H1 (cell line): ENCODE measurements around the gene ARHGAP22. TPM values are rescaled to one million over a fixed set of nuclear protein-coding genes. Genes with fewer than 3 reads are reported as not detected.

Experiments
- NANOG ChIP-seq: IDR thresholded peaks from 2 replicates; pipeline ENCODE4 v1.6.1; 2011; ENCODE audit warnings: low read length, low read depth, mild to moderate bottlenecking, inconsistent platforms; ENCODE audit not compliant: insufficient read depth, poor library complexity, severe bottlenecking
- polyA plus RNA-seq, 7 experiments: library from polyadenylated mRNA; depleted of rRNA in 3 of 7; stranded (reverse) in 5 of 7; unstranded in 2 of 7; fragments of >200 nt in 5 of 7; fragments of 200-250 nt in 2 of 7; gene quantifications; 1 replicate in 5 of 7; 2 replicates in 1 of 7; 4 replicates in 1 of 7; pipeline versions ENCODE4 v1.2.1 to v1.2.3, GENCODE V29; 2011 to 2013; ENCODE audit warnings: missing spikeins in 2 of 7, mixed read lengths in 2 of 7
- total RNA-seq: library from RNA; stranded (reverse); fragmentation: NEBNext Ultra II Directional; extraction: Animal tissue kit (Norgen Biotek cat#: 25700); gene quantifications from 2 replicates; pipeline ENCODE4 v1.2.1, GENCODE V29; 2021
- TF ChIP-seq, protein P1 (sequence below): fragments of 300-600 bp; sonication (generic); IDR thresholded peaks from 2 replicates; pipeline ENCODE4 v1.7.1; 2012; ENCODE audit warnings: low read length, moderate library complexity, mild to moderate bottlenecking, inconsistent platforms; ENCODE audit not compliant: insufficient replicate concordance

The ARHGAP22 gene
- total and polyA plus RNA-seq, 2 of the 8 experiments (the other 6 are each of a cell fraction or from before 2014, with no cell fraction given): 3.6 to 11.2 TPM

DNA sequence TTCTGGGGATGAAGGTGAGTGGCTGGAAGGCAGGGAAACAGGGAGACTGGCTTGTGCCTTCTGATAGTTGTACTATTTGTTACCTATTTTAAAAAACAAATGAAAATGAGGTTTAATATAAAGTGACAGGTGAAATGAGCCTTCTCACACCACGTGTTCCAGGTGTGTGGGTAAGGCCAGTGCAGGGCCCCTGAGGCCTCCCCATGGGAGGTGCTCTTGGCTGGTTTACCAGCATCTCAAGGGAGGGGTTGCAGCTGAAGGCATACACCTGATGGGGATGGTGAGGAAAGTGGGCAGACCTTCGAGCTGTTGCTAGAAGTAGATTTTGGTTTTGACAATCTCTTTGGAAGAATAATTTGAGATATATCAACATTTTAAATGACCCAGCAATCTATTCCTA lies 103.6 kb downstream of the ARHGAP22 start (continued):
- TF ChIP-seq NANOG: no peak
- TF ChIP-seq, protein P1, sequence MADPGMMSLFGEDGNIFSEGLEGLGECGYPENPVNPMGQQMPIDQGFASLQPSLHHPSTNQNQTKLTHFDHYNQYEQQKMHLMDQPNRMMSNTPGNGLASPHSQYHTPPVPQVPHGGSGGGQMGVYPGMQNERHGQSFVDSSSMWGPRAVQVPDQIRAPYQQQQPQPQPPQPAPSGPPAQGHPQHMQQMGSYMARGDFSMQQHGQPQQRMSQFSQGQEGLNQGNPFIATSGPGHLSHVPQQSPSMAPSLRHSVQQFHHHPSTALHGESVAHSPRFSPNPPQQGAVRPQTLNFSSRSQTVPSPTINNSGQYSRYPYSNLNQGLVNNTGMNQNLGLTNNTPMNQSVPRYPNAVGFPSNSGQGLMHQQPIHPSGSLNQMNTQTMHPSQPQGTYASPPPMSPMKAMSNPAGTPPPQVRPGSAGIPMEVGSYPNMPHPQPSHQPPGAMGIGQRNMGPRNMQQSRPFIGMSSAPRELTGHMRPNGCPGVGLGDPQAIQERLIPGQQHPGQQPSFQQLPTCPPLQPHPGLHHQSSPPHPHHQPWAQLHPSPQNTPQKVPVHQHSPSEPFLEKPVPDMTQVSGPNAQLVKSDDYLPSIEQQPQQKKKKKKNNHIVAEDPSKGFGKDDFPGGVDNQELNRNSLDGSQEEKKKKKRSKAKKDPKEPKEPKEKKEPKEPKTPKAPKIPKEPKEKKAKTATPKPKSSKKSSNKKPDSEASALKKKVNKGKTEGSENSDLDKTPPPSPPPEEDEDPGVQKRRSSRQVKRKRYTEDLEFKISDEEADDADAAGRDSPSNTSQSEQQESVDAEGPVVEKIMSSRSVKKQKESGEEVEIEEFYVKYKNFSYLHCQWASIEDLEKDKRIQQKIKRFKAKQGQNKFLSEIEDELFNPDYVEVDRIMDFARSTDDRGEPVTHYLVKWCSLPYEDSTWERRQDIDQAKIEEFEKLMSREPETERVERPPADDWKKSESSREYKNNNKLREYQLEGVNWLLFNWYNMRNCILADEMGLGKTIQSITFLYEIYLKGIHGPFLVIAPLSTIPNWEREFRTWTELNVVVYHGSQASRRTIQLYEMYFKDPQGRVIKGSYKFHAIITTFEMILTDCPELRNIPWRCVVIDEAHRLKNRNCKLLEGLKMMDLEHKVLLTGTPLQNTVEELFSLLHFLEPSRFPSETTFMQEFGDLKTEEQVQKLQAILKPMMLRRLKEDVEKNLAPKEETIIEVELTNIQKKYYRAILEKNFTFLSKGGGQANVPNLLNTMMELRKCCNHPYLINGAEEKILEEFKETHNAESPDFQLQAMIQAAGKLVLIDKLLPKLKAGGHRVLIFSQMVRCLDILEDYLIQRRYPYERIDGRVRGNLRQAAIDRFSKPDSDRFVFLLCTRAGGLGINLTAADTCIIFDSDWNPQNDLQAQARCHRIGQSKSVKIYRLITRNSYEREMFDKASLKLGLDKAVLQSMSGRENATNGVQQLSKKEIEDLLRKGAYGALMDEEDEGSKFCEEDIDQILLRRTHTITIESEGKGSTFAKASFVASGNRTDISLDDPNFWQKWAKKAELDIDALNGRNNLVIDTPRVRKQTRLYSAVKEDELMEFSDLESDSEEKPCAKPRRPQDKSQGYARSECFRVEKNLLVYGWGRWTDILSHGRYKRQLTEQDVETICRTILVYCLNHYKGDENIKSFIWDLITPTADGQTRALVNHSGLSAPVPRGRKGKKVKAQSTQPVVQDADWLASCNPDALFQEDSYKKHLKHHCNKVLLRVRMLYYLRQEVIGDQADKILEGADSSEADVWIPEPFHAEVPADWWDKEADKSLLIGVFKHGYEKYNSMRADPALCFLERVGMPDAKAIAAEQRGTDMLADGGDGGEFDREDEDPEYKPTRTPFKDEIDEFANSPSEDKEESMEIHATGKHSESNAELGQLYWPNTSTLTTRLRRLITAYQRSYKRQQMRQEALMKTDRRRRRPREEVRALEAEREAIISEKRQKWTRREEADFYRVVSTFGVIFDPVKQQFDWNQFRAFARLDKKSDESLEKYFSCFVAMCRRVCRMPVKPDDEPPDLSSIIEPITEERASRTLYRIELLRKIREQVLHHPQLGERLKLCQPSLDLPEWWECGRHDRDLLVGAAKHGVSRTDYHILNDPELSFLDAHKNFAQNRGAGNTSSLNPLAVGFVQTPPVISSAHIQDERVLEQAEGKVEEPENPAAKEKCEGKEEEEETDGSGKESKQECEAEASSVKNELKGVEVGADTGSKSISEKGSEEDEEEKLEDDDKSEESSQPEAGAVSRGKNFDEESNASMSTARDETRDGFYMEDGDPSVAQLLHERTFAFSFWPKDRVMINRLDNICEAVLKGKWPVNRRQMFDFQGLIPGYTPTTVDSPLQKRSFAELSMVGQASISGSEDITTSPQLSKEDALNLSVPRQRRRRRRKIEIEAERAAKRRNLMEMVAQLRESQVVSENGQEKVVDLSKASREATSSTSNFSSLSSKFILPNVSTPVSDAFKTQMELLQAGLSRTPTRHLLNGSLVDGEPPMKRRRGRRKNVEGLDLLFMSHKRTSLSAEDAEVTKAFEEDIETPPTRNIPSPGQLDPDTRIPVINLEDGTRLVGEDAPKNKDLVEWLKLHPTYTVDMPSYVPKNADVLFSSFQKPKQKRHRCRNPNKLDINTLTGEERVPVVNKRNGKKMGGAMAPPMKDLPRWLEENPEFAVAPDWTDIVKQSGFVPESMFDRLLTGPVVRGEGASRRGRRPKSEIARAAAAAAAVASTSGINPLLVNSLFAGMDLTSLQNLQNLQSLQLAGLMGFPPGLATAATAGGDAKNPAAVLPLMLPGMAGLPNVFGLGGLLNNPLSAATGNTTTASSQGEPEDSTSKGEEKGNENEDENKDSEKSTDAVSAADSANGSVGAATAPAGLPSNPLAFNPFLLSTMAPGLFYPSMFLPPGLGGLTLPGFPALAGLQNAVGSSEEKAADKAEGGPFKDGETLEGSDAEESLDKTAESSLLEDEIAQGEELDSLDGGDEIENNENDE: no peak
